SK-N-SH treated with all-trans-retinoic acid at 6 μM for 48 hours (cell line): Measurements from ENCODE around the gene FCGR3B.
A peak's percentile ranks its signal among the peaks of the same experiment; 100 is the strongest.
"Not testable (repeated sequence)": the region's sequence is repeated elsewhere in the genome, so short reads cannot be mapped to it uniquely, and the experiment has no call there.

Experiments
- ATAC-seq: fragments of 200-7000 bp; cut with Tn5 transposase; 3 replicates; pipeline ENCODE4 v1.9.1; 2020; ENCODE audit warnings: mild to moderate bottlenecking, moderate library complexity
- POU6F1 ChIP-seq: fragments of 250-450 bp; sonication (Bioruptor Pico); IDR thresholded peaks from 2 replicates; pipeline ENCODE4 v1.8.0; 2021; ENCODE audit warnings: low read depth, mild to moderate bottlenecking, moderate library complexity, borderline replicate concordance

Gene FCGR3B

GRCh38 chr1:161612322-161613141 lies 18.4 kb downstream of the FCGR3B start:
- 0 out of 2 replicates have a peak, but pooled peaks have one; percentile 41 for TF ChIP-seq POU6F1
- peak; percentile 94 for ATAC-seq

- ATAC-seq, result not testable (repeated sequence)
Measured at GRCh38 chr1:161611866-161612321, 19.1 kb downstream of the FCGR3B start.

DNA sequence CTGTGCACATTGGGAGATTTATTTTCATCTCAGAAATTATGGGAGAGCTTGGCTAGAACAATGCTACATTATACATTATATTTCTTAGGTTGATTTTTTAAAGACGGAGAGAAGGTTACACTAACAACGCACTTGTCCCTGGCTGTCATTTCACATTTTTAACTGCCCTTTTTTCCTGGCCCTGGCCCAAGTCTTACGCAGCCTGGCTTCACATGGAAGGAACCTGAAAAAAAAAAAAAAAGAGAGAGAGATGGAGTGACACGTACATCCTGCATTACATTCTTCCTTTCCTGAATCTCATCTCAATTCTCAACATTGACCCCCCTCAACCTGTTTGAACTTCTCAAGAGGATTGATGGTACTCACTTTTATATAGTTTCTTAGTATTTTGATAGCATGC lies 20.8 kb downstream of the FCGR3B start:
- not testable (repeated sequence) for ATAC-seq

DNA sequence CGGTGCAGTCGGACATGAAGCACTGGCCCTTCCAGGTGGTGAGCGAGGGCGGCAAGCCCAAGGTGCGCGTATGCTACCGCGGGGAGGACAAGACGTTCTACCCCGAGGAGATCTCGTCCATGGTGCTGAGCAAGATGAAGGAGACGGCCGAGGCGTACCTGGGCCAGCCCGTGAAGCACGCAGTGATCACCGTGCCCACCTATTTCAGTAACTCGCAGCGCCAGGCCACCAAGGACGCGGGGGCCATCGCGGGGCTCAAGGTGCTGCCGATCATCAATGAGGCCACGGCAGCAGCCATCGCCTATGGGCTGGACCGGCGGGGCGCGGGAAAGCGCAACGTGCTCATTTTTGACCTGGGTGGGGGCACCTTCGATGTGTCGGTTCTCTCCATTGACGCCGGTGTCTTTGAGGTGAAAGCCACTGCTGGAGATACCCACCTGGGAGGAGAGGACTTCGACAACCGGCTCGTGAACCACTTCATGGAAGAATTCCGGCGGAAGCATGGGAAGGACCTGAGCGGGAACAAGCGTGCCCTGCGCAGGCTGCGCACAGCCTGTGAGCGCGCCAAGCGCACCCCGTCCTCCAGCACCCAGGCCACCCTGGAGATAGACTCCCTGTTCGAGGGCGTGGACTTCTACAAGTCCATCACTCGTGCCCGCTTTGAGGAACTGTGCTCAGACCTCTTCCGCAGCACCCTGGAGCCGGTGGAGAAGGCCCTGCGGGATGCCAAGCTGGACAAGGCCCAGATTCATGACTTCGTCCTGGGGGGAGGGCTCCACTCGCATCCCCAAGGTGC lies 24.2 kb downstream of the FCGR3B start:
- ATAC-seq, result not testable (repeated sequence)

GRCh38 chr1:161605762-161606540 lies 25.0 kb downstream of the FCGR3B start:
- peak; percentile 82 for ATAC-seq

DNA sequence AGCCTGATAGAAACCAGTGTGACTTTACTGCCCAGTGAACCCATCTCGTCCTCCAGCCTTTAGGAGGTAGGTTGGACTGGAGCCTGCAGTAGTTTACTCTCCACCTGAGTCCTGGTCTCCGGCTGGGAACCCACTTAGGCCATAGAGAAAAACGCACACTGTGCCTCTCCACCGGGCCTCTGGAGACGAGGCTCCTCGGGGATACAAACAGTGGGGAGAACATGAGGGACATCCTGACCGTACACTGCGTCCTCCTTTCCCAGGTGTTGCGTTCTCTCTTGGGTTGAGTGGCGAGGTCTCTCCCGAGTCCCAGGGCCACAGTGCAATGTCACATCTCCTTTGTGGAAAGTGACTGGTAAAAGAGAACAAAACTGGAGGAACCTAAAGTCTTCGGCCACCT lies 26.0 kb downstream of the FCGR3B start:
- ATAC-seq, result not testable (repeated sequence)

DNA sequence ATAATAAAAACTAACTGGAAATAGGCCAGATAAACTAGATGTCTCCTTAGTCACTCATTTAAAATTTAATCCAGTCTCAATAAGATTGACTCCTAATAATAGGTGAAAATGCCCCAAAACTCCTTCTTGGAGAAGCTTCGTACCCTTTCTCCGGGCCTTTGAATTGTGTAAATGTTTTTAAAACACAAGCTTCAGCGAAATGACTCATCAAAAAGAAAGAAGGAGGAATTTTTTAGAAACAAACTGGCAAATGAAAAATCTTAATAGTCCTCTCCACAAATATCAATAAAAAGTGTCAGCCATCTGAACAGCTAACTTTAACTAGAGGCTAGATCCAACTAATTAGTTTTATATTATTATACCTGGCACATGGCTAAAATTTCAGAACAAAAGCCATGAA lies 33.9 kb downstream of the FCGR3B start:
- ATAC-seq, result not testable (repeated sequence)

- ATAC-seq, result not testable (repeated sequence)
Measured at GRCh38 chr1:161595583-161595982, 35.4 kb downstream of the FCGR3B start.

DNA sequence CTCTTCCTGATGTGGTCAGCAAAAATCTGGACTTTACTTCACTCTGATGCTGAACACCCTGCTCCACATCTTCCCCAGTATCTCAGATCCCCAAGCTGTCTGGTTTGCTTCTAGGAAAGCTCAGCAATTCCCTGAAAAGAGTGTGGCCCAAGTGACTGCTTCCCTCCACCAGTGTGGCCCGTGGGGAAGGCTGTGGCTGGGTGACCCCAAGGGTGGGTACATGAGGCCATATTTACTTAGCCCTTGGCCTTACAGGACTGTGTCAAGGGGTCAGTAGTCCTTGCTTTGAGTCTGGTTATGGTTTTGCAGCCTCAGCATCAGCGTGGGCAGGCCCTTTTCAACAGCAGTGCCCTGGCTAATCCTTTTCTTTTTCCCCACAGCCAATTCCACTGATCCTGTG lies 35.8 kb downstream of the FCGR3B start:
- ATAC-seq, result peak; percentile 15; the same call in 2 of the 3 replicates

DNA sequence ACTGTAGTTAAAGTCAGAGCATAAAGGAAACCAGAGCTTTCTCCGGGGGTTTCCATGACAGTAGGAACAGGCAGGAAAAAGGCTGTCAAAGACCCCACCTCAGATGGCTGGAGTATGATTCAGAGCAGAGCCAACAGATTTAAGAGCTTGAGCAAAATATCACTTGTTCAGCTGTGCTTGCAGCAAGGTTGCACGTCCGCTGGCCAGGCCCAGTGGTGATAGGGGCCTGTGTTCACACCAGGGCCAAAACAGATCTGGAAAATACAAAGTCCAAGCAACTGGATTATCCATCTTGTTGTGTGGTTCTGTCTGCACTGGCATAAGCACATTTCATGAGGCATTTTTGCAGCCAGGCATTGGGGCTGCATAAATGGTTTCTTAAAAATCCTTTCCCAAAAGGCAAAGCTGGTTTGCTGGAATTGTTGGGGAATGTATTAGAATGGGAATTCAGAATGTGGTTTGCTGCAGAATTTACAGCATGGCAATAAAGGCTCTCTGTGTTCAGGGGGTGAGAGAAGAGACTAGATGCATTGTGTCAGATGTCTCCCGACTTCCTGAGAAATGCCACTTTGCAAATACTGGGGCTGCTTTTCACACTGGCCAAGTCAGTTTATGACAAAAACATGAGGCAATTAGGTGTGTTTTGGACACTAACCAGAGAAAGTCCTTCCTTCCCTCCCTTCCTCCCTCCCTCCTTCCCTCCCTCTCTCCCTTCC lies 36.5 kb downstream of the FCGR3B start:
- peak; percentile 39 for ATAC-seq

DNA sequence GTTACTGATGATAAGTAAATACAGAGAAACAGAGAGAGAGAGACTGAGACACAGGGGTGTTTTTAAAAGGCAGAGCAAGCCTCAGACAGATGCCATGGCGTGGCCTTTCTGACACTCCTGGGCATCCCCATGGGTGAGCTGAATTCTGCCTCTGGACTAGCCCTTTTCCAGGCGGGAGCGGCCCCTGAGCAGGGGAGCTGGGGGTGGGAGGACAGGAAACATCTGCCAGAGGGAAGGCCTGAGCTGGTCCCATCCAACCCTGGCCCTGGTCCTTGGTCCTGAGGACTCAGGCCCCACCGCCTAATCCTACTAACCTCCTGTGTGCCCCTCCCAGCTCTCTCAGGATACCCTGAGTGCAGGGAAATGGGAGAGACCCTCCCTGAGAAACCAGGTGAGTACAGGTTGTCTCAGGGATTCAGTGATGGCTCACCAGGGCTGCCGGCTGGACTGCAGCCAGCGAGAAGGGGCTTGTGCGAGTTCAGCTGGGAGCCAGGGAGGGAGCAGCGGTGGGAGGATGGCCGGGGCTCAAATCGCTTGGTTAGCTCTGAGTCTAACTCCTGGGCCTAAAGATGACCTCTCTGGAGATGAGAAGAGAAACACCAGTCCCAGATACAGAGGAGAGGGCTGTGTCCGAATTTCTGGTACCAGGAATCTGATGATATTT lies 37.8 kb downstream of the FCGR3B start:
- not testable (repeated sequence) for ATAC-seq

- not testable (repeated sequence) for ATAC-seq
Measured at GRCh38 chr1:161592586-161592985, 38.4 kb downstream of the FCGR3B start.

DNA sequence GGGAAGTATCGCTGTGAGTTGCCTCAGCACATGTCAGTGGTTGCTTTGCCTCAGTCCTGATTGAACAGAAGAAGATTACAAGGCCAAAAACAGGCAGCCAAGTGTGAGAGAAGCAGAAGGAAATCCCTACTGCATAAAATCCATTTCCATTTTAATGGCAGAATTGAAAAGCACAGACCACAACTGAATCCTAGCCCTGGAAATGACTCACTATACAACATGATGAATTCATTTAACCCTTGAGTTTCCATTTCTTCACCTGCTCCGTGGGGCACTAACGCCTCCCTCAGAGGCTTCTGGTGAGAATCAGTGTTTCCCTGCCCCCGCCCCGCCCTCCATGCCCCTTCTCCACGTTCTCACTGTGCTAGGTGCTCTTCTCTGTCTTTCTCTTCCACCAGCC lies 41.1 kb downstream of the FCGR3B start:
- ATAC-seq, result peak; percentile 7; the same call in 1 of the 3 replicates

DNA sequence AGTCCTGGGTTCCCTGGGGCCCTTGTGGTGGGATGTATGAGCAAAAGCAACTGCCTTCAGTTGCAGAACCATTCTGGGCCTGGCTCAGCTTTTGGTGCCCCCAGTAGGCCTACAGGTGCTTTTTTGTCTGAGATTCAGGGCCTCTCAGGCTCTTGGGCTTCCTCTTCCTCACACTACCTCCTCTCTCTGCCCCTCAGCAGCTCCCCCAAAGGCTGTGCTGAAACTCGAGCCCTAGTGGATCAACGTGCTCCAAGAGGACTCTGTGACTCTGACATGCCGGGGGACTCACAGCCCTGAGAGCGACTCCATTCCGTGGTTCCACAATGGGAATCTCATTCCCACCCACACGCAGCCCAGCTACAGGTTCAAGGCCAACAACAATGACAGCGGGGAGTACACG lies 41.6 kb downstream of the FCGR3B start:
- peak; percentile 15; the same call in 2 of the 3 replicates for ATAC-seq

DNA sequence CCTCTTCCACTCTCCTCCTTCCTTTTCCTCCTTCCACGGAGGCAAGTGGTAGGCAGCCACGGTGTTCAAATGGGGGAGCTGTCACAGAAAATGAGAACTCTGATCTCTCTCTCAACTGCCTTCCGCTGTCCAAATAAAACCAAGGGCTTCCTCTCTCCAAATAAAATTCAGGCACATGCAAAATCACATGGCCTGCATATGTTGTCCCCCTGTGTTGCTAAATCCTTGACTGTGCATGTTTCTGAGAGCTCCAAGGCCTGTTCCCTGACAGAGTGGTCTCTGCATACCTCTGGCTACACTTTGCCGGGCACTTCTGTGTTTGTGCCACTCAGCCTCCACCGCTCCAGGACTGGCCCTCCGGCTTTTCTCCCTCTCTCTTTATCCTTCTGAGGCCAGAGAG lies 42.4 kb downstream of the FCGR3B start:
- ATAC-seq, result not testable (repeated sequence)

- not testable (repeated sequence) for ATAC-seq
Measured at GRCh38 chr1:161582882-161583281, 48.1 kb downstream of the FCGR3B start.

GRCh38 chr1:161580879-161581537 lies 50.0 kb downstream of the FCGR3B start:
- not testable (repeated sequence) for ATAC-seq

DNA sequence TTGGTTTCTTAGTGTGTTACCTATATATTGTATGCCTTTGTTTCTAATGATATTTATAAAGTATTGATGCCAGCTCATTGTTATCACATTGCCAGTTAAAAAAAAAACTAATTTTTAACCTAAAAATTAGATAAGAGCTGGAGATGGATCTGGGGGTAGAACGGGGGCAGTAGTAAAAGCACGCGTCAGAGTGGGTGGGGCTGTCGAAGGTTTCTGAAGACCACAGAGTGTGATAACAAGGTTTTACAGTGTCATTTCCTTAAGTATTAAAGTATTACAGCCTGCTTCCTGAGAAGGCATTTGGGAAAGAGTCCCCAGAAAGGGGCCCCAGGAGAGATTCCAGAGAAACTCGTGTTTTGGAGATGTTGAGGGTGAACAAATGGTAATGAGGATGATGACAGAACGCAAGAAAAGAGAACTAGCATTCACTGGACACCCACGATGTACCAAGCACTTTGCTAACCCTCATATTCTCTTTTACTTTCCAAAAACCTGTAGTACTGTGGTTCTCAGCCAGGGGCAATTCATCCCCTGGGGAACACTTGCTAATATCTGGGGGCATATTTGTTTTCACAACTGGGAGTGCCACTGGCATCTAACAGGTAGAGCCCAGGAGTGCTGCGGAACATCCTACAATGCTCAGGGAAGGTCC lies 51.0 kb downstream of the FCGR3B start:
- not testable (repeated sequence) for ATAC-seq

- not testable (repeated sequence) for ATAC-seq
Measured at GRCh38 chr1:161576676-161577075, 54.3 kb downstream of the FCGR3B start.
